Limb (tissue), 2 donors: ENCODE data around the gene SORBS1.
"Not testable (repeated sequence)": the region's sequence is repeated elsewhere in the genome, so short reads cannot be mapped to it uniquely, and the experiment has no call there.

Experiments
- DNase-seq, 2 donors: peaks; one replicate each; pipeline ENCODE4 v3.0.0-alpha.2; 2016; ENCODE audit errors: extremely low spot score in 2 of 2

Gene SORBS1

GRCh38 chr10:95485056-95485844 is 75.9 kb downstream of the SORBS1 start:
- DNase-seq, result no peak

- no peak for DNase-seq
Observed at GRCh38 chr10:95482501-95483233, 78.5 kb downstream of the SORBS1 start.

GRCh38 chr10:95480901-95481491 is 80.2 kb downstream of the SORBS1 start:
- no peak for DNase-seq

- no peak for DNase-seq
Observed at GRCh38 chr10:95480102-95480900, 80.9 kb downstream of the SORBS1 start.

GRCh38 chr10:95478935-95479334 is 82.2 kb downstream of the SORBS1 start:
- DNase-seq, result no peak

- no peak for DNase-seq
Observed at GRCh38 chr10:95478185-95478584, 83.0 kb downstream of the SORBS1 start.

- no peak for DNase-seq
Observed at GRCh38 chr10:95477175-95477520, 84.0 kb downstream of the SORBS1 start.

- DNase-seq, result no peak
Observed at GRCh38 chr10:95476469-95477174, 84.5 kb downstream of the SORBS1 start.

GRCh38 chr10:95475827-95476468 is 85.2 kb downstream of the SORBS1 start:
- DNase-seq, result no peak

- no peak for DNase-seq
Observed at GRCh38 chr10:95475003-95475383, 86.2 kb downstream of the SORBS1 start.

GRCh38 chr10:95474228-95475002 is 86.8 kb downstream of the SORBS1 start:
- DNase-seq, result no peak

GRCh38 chr10:95472304-95473088 is 88.7 kb downstream of the SORBS1 start:
- no peak for DNase-seq

- no peak for DNase-seq
Observed at GRCh38 chr10:95469676-95470075, 91.5 kb downstream of the SORBS1 start.

- no peak for DNase-seq
Observed at GRCh38 chr10:95469251-95469650, 91.9 kb downstream of the SORBS1 start.

GRCh38 chr10:95467642-95468041 is 93.5 kb downstream of the SORBS1 start:
- DNase-seq, result not testable (repeated sequence)

GRCh38 chr10:95467162-95467599 is 94.0 kb downstream of the SORBS1 start:
- peak; percentile 74 to 76 for DNase-seq

GRCh38 chr10:95466436-95466835 is 94.7 kb downstream of the SORBS1 start:
- DNase-seq, result no peak

GRCh38 chr10:95464280-95464679 is 96.9 kb downstream of the SORBS1 start:
- no peak for DNase-seq
